Measurements from ENCODE around the gene INF2.

- no peak for TF ChIP-seq CREB1 (IDR thresholded peaks at IDR 0.05; ENCODE audit: low read depth)
- no peak for TF ChIP-seq EGR1 (IDR thresholded peaks at IDR 0.05)
- no peak for TF ChIP-seq EP300 (IDR thresholded peaks at IDR 0.05; ENCODE audit: borderline replicate concordance)
- TF ChIP-seq, protein P1, sequence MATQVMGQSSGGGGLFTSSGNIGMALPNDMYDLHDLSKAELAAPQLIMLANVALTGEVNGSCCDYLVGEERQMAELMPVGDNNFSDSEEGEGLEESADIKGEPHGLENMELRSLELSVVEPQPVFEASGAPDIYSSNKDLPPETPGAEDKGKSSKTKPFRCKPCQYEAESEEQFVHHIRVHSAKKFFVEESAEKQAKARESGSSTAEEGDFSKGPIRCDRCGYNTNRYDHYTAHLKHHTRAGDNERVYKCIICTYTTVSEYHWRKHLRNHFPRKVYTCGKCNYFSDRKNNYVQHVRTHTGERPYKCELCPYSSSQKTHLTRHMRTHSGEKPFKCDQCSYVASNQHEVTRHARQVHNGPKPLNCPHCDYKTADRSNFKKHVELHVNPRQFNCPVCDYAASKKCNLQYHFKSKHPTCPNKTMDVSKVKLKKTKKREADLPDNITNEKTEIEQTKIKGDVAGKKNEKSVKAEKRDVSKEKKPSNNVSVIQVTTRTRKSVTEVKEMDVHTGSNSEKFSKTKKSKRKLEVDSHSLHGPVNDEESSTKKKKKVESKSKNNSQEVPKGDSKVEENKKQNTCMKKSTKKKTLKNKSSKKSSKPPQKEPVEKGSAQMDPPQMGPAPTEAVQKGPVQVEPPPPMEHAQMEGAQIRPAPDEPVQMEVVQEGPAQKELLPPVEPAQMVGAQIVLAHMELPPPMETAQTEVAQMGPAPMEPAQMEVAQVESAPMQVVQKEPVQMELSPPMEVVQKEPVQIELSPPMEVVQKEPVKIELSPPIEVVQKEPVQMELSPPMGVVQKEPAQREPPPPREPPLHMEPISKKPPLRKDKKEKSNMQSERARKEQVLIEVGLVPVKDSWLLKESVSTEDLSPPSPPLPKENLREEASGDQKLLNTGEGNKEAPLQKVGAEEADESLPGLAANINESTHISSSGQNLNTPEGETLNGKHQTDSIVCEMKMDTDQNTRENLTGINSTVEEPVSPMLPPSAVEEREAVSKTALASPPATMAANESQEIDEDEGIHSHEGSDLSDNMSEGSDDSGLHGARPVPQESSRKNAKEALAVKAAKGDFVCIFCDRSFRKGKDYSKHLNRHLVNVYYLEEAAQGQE (IDR thresholded peaks at IDR 0.05; ENCODE audit: low read depth) = no peak
- TF ChIP-seq TAF1 (IDR thresholded peaks at IDR 0.05; ENCODE audit: low read depth) = no peak
- no peak for TF ChIP-seq TCF12 (IDR thresholded peaks at IDR 0.05; ENCODE audit: low read depth)
- TF ChIP-seq, protein P2, sequence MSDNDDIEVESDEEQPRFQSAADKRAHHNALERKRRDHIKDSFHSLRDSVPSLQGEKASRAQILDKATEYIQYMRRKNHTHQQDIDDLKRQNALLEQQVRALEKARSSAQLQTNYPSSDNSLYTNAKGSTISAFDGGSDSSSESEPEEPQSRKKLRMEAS (IDR thresholded peaks at IDR 0.05) = no peak
- no peak for TF ChIP-seq NFIC (IDR thresholded peaks at IDR 0.05)
- no peak for TF ChIP-seq RAD21 (IDR thresholded peaks at IDR 0.05; ENCODE audit: low read depth)
- TF ChIP-seq CEBPB (IDR thresholded peaks at IDR 0.05) = no peak
- no peak for TF ChIP-seq YY1 (IDR thresholded peaks at IDR 0.05; ENCODE audit: low read depth)
- no peak for TF ChIP-seq ZBTB7A (IDR thresholded peaks at IDR 0.05; ENCODE audit: low read depth)
- TF ChIP-seq TEAD4 (IDR thresholded peaks at IDR 0.05) = no peak
These were observed 41.9 kb upstream of the INF2 start for GRCh38 chr14:104647467-104648043.

All from Ishikawa (cell line).